ENCODE data around the gene HS1BP3.

The HS1BP3 gene

GRCh38 chr2:20620696-20621365 lies 30.1 kb downstream of the HS1BP3 start:
- DNase-seq (ENCODE audit: insufficient read length, low spot score) (no peak), FAIRE-seq (no peak)

GRCh38 chr2:20620271-20620681 lies 30.6 kb downstream of the HS1BP3 start:
- no peak for FAIRE-seq

GRCh38 chr2:20619624-20620024 lies 31.3 kb downstream of the HS1BP3 start:
- FAIRE-seq (no peak), DNase-seq (ENCODE audit: insufficient read length, low spot score) (no peak)

More at GRCh38 chr2:20620271-20620681, 30.6 kb downstream of the HS1BP3 start:
- no peak for DNase-seq (ENCODE audit: insufficient read length, low spot score)

- no peak for FAIRE-seq
- no peak for DNase-seq (ENCODE audit: insufficient read length, low spot score)
Measured at GRCh38 chr2:20618886-20619521, 31.9 kb downstream of the HS1BP3 start.

- FAIRE-seq, result no peak
- DNase-seq (ENCODE audit: insufficient read length, low spot score), result no peak
Measured at GRCh38 chr2:20618468-20618885, 32.4 kb downstream of the HS1BP3 start.

- FAIRE-seq, result no peak
- DNase-seq (ENCODE audit: insufficient read length, low spot score), result no peak
Measured at GRCh38 chr2:20617892-20618467, 32.9 kb downstream of the HS1BP3 start.

GRCh38 chr2:20617081-20617575 lies 33.8 kb downstream of the HS1BP3 start:
- DNase-seq (ENCODE audit: insufficient read length, low spot score) (no peak), FAIRE-seq (no peak)

- no peak for DNase-seq (ENCODE audit: insufficient read length, low spot score)
- FAIRE-seq, result no peak
Measured at GRCh38 chr2:20616341-20616871, 34.5 kb downstream of the HS1BP3 start.

GRCh38 chr2:20615466-20616241 lies 35.2 kb downstream of the HS1BP3 start:
- DNase-seq (ENCODE audit: insufficient read length, low spot score), result no peak
- no peak for FAIRE-seq

- FAIRE-seq (no peak), DNase-seq (ENCODE audit: insufficient read length, low spot score) (no peak)
Measured at GRCh38 chr2:20615068-20615465, 35.8 kb downstream of the HS1BP3 start.

- no peak for FAIRE-seq
- no peak for DNase-seq (ENCODE audit: insufficient read length, low spot score)
Measured at GRCh38 chr2:20614201-20615067, 36.5 kb downstream of the HS1BP3 start.

GRCh38 chr2:20612925-20613916 lies 37.7 kb downstream of the HS1BP3 start:
- no peak for DNase-seq (ENCODE audit: insufficient read length, low spot score)
- no peak for FAIRE-seq

GRCh38 chr2:20611844-20612356 lies 39.0 kb downstream of the HS1BP3 start:
- FAIRE-seq (no peak), DNase-seq (ENCODE audit: insufficient read length, low spot score) (no peak)

GRCh38 chr2:20611077-20611843 lies 39.6 kb downstream of the HS1BP3 start:
- FAIRE-seq, result no peak
- no peak for DNase-seq (ENCODE audit: insufficient read length, low spot score)

- FAIRE-seq (no peak), DNase-seq (ENCODE audit: insufficient read length, low spot score) (no peak)
Measured at GRCh38 chr2:20609995-20610357, 40.9 kb downstream of the HS1BP3 start.

GRCh38 chr2:20609349-20609994 lies 41.4 kb downstream of the HS1BP3 start:
- no peak for DNase-seq (ENCODE audit: insufficient read length, low spot score)
- FAIRE-seq, result no peak

GRCh38 chr2:20608666-20609348 lies 42.1 kb downstream of the HS1BP3 start:
- FAIRE-seq (no peak), DNase-seq (ENCODE audit: insufficient read length, low spot score) (no peak)
